ENCODE data around the gene ZNF254.
"Not testable (repeated sequence)": the region's sequence is repeated elsewhere in the genome, so short reads cannot be mapped to it uniquely, and the experiment has no call there.

GRCh38 chr19:24100597-24100996, 13.6 kb downstream of the ZNF254 start:
- not testable (repeated sequence) for TF ChIP-seq CTCF, POLR2A (IDR thresholded peaks at IDR 0.05)

All from lower leg skin (tissue), 3 donors.